Activated T-helper 2 cell treated with anti-CD3 and anti-CD28 coated beads, Interferon-gamma antibody, Interleukin-2, Interleukin-4, amounts not matched to agents 10 μg/mL and 5 μg/mL and 100 μg/mL, durations not matched to agents 14 hours and 24 hours and 36 hours (primary cell): Measurements from ENCODE around the gene A2ML1. TPM values are rescaled to one million over a fixed set of nuclear protein-coding genes. Genes with fewer than 3 reads are reported as not detected.
A peak's percentile ranks its signal among the peaks of the same experiment; 100 is the strongest.

Experiments used
- DNase-seq: peaks from one replicate; pipeline ENCODE4 v3.0.0; 2021; ENCODE audit warnings: low spot score
- H3K27ac Mint-ChIP-seq: one replicate; pipeline ENCODE4 v1.8.0; 2021; ENCODE audit warnings: mixed read lengths
- H3K27me3 Mint-ChIP-seq: one replicate; pipeline ENCODE4 v1.8.0; 2021; ENCODE audit warnings: low read depth, mixed read lengths
- H3K36me3 Mint-ChIP-seq: one replicate; pipeline ENCODE4 v1.8.0; 2021; ENCODE audit warnings: low read depth, mixed read lengths
- H3K4me1 Mint-ChIP-seq: one replicate; pipeline ENCODE4 v1.8.0; 2021; ENCODE audit warnings: low read depth, mixed read lengths
- H3K4me3 Mint-ChIP-seq: one replicate; pipeline ENCODE4 v1.8.0; 2021; ENCODE audit warnings: low read depth, mild to moderate bottlenecking, moderate library complexity, mixed read lengths
- H3K9me3 Mint-ChIP-seq: one replicate; pipeline ENCODE4 v1.8.0; 2021; ENCODE audit warnings: mixed read lengths
- intact Hi-C: fragments of 100-400 bp; cut with micrococcal nuclease; formaldehyde crosslinking; loops from one replicate; pipeline ENCODE4 v1.15.1; 2023
- total RNA-seq: library from RNA; stranded (reverse); gene quantifications from 2 replicates; pipeline ENCODE4 v1.2.3, GENCODE V29; 2022

A2ML1 gene
- total RNA-seq, 1 donor from 2014 or later = not detected

DNA sequence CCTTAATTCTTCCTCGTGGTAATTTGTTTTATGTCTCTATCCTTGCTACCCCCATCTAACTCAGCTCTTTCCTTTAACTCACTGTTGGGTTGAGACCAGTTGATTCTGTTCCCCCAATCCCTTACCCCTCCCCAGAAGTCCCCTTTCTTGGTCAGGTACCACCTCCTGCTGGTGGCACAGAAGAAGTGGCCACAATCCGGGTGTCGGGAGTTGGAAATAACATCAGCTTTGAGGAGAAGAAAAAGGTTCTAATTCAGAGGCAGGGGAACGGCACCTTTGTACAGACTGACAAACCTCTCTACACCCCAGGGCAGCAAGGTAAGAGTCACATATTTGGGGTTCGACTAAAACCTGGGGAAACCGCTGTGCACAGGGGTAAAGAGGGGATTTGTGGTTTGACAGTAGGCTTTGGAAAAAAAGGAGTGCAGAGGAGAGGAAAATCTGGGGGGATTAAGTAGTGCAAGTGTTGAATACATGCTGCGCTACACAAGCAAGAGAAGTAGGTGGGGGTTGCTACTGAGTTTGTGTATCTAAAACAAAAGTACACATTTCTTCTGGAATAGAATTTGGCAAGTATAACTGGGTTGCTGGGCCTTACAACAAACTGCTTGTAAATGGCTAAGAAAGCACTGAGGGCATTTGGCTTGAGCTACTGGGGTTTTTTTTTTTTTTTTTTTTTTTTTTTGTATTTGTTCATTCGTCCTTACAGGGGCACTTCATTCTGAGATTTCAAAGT lies 1.3 kb downstream of the A2ML1 start:
- Mint-ChIP-seq H3K27ac (no peak overlapping the region), H3K4me1 (peaks cover 5% of the 10 kb centered on the region), H3K27me3 (peaks cover 7% of the 10 kb centered on the region), H3K36me3 (no peaks in the 10 kb centered on the region), H3K4me3 (no peak overlapping the region), H3K9me3 (no peaks in the 10 kb centered on the region)
- DNase-seq = no peak
- intact Hi-C loops = no loop called here

DNA sequence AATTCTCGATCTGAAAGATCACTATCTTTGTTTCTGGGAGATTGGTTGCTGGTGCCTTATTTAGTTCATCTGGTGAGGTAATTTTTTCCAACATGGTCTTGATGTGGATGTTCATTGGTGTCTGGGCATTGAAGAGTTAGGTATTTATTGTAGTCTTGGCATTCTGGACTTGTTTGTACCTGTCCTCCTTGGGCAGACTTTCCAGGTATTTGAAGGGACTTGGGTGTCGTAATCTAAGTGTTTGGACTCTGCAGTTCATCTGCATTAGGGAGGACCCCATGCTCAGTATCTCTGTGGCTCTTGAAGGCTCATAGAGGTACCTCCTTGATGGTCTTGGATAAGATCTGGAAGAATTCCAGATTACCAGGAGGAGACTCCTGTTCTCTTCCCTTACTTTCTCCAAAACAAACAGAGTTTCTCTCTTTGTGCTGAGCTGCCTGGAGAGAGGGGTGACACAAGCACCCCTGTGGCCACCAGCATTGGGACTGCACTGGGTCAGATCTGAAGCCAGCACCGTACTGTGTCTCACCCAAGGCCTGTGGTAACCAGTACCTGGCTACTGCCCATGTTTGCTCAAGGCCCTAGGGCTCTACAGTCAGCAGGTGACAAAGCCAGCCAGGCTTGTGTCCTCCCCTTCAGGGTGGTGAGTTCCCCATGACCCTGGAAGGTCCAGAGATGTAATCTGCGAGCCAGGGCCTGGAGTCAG lies 5.3 kb downstream of the A2ML1 start:
- Mint-ChIP-seq H3K36me3 (no peaks in the 10 kb centered on the region), H3K9me3 (no peaks in the 10 kb centered on the region), H3K27ac (peak overlapping the region; percentile 34), H3K27me3 (peaks cover 7% of the 10 kb centered on the region), H3K4me1 (peaks cover 6% of the 10 kb centered on the region), H3K4me3 (no peak overlapping the region)
- no peak for DNase-seq
- intact Hi-C loops = no loop called here

DNA sequence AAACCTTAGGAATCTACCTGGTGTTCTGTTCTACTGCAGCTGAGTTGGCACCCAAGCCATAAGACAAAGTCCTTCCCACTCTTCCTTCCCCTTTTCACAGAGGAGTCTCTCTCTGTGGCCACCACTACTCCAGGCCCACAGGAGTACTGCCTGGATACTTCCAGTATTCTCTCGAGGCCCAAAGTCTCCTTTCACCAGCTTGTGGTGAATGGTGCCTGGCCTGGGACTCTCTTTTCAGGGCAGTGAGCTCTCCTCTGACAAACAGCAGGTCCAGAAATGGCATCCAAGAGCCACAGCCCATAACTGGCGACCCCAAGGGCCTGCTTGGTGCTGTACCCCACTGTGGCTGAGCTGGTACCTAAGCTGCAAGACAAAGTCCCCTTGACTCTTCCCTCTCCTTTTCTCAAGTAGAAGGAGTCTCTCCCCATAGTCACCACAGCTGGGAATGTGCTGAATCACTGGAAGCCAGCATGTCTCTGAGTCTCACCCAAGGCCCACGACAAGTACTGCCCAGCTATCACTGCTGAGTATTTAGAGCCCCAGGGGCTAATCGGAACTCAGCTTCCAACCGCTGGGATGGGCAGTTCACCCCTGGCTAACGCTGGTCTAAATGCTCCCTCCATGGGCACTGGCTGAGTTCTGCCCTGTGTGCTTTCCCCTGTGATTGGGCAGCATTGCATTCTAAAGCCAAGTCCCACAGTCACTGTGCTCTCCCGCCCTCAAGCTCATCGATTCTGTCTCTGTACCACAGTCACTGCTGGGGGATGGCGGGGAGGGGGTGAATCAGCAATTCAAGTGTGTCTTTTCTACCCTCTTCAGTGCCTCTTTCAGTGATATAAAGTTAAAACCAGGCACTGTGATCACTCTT lies 6.1 kb downstream of the A2ML1 start:
- Mint-ChIP-seq H3K27ac (no peak overlapping the region), H3K9me3 (no peaks in the 10 kb centered on the region), H3K36me3 (no peaks in the 10 kb centered on the region), H3K4me3 (no peak overlapping the region), H3K27me3 (peaks cover 7% of the 10 kb centered on the region), H3K4me1 (peaks cover 6% of the 10 kb centered on the region)
- intact Hi-C loops = no loop called here
- DNase-seq = no peak

- H3K9me3 Mint-ChIP-seq = no peaks in the 10 kb centered on the region
- H3K27me3 Mint-ChIP-seq = peaks cover 9% of the 10 kb centered on the region
- intact Hi-C loops = no loop called here
- H3K4me3 Mint-ChIP-seq = no peak overlapping the region
- H3K4me1 Mint-ChIP-seq = peaks cover 6% of the 10 kb centered on the region
- H3K27ac Mint-ChIP-seq = no peak overlapping the region
- DNase-seq = no peak
- H3K36me3 Mint-ChIP-seq = no peaks in the 10 kb centered on the region
These were observed 6.7 kb downstream of the A2ML1 start for GRCh38 chr12:8829125-8829518.

DNA sequence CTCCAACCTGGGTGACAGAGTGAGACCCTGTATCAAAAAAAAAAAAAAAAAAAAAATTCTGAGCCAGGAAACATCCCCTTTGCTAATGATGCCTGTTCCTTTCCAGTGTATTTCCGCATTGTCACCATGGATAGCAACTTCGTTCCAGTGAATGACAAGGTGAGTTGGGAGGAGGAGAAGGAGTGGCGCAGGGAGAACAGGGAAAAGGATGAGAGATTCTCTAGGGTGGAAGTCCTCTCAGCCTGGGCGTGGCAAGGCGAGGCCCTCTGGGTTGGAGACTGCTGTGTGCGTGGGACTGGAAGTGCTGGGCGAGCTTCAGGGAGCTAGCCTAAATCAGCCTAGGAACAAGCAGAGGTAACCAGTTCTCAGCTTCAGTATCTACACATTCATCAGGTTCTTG lies 7.2 kb downstream of the A2ML1 start:
- H3K36me3 Mint-ChIP-seq = no peaks in the 10 kb centered on the region
- DNase-seq = no peak
- intact Hi-C loops = no loop called here
- no peak overlapping the region for H3K27ac Mint-ChIP-seq
- peaks cover 6% of the 10 kb centered on the region for H3K4me1 Mint-ChIP-seq
- H3K9me3 Mint-ChIP-seq = no peaks in the 10 kb centered on the region
- no peak overlapping the region for H3K4me3 Mint-ChIP-seq
- peaks cover 9% of the 10 kb centered on the region for H3K27me3 Mint-ChIP-seq

DNA sequence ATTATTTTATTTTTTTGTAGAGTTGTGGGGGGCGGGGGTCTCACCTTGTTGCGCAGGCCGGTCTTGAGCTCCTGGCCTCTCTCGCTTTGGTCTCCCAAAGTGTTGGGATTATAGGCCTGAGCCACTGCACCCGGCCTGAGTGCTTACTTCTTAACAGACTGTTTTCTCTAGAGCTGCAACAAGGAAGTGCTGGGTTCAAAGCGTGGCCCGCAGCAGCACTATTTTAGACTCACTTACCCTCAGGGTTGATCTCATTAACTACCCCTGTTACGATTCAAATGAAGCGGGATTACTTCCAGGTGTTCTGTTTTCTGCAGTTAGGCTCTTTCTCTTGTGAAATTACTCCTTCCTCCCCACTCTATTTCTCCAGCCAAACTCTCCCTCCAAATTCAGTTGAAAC lies 8.7 kb downstream of the A2ML1 start:
- Mint-ChIP-seq H3K4me1 (peaks cover 6% of the 10 kb centered on the region), H3K9me3 (no peaks in the 10 kb centered on the region), H3K27me3 (peaks cover 10% of the 10 kb centered on the region), H3K27ac (no peak overlapping the region), H3K36me3 (no peaks in the 10 kb centered on the region), H3K4me3 (no peak overlapping the region)
- intact Hi-C loops = no loop called here
- no peak for DNase-seq

DNA sequence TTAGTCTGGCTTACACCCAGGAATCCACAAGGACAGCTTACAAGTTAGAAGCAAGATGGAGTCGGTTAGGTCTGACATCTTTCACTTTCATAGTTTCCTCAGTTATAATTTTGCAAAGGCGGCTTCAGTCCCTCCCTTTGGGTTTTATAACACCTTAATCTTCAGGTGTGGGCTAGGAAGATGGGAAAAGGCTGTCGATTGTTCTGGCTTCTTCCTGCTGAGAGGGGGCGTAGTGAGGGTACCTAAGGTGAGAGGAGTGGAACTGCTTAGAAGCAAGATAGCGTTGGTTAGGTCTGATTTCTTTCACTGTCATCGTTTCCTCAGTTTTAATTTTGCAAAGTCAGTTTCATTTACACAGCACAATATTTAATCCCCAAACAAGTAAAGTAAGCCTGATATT lies 10.1 kb downstream of the A2ML1 start:
- H3K36me3 Mint-ChIP-seq = no peaks in the 10 kb centered on the region
- no peak for DNase-seq
- no peak overlapping the region for H3K4me3 Mint-ChIP-seq
- H3K4me1 Mint-ChIP-seq = peaks cover 3% of the 10 kb centered on the region
- H3K27me3 Mint-ChIP-seq = peaks cover 8% of the 10 kb centered on the region
- no peak overlapping the region for H3K27ac Mint-ChIP-seq
- no peaks in the 10 kb centered on the region for H3K9me3 Mint-ChIP-seq
- intact Hi-C loops = no loop called here

DNA sequence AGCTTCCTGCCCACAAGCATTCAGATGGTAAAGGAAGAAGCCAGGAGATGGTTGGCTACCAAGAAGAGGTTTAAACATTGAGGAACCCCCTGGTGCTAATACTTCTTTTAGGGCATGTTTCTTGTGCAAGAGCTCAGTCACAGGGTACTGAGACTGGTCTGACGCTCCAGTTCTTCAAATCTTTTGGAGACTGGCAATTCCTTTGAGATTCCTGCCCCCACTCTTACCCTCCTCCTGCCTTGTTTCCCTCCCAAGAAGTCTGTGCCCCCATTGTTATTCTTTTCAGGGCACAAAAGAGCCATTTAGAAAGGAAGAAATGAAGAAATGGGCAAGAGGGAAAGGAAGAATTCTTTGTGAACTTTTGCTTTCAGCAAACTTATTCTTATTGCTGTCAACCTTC lies 11.8 kb downstream of the A2ML1 start:
- no peak overlapping the region for H3K27ac Mint-ChIP-seq
- H3K27me3 Mint-ChIP-seq = peaks cover 10% of the 10 kb centered on the region
- intact Hi-C loops = no loop called here
- no peak for DNase-seq
- no peaks in the 10 kb centered on the region for H3K4me1 Mint-ChIP-seq
- no peaks in the 10 kb centered on the region for H3K9me3 Mint-ChIP-seq
- H3K4me3 Mint-ChIP-seq = no peak overlapping the region
- no peaks in the 10 kb centered on the region for H3K36me3 Mint-ChIP-seq

- Mint-ChIP-seq H3K27me3 (peaks cover 10% of the 10 kb centered on the region), H3K4me3 (no peak overlapping the region), H3K36me3 (no peaks in the 10 kb centered on the region), H3K27ac (no peak overlapping the region), H3K9me3 (no peaks in the 10 kb centered on the region), H3K4me1 (no peaks in the 10 kb centered on the region)
- DNase-seq = no peak
- intact Hi-C loops = no loop called here
These were observed 14.9 kb downstream of the A2ML1 start for GRCh38 chr12:8837291-8837690.

DNA sequence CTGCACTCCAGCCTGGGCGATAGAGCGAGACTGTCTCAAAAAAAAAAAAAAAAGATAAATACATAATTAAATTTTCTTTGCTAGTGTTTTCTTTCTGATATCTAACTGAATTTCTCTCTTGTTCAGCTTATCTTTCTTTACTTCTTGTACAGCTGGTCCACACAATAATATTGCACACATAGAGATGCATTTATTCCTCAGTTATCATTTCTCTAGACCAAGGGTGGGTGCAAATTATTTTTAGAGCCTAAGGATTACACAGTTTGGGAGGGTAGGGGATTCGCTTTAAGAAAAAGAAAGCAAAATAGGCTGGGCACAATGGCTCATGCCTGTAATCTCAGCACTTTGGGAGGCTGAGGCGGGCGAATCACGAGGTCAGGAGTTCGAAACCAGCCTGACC lies 17.9 kb downstream of the A2ML1 start:
- intact Hi-C loops = no loop called here
- H3K4me3 Mint-ChIP-seq = no peak overlapping the region
- H3K4me1 Mint-ChIP-seq = no peaks in the 10 kb centered on the region
- H3K36me3 Mint-ChIP-seq = no peaks in the 10 kb centered on the region
- H3K27me3 Mint-ChIP-seq = peaks cover 2% of the 10 kb centered on the region
- H3K27ac Mint-ChIP-seq = no peak overlapping the region
- no peaks in the 10 kb centered on the region for H3K9me3 Mint-ChIP-seq
- DNase-seq = no peak

DNA sequence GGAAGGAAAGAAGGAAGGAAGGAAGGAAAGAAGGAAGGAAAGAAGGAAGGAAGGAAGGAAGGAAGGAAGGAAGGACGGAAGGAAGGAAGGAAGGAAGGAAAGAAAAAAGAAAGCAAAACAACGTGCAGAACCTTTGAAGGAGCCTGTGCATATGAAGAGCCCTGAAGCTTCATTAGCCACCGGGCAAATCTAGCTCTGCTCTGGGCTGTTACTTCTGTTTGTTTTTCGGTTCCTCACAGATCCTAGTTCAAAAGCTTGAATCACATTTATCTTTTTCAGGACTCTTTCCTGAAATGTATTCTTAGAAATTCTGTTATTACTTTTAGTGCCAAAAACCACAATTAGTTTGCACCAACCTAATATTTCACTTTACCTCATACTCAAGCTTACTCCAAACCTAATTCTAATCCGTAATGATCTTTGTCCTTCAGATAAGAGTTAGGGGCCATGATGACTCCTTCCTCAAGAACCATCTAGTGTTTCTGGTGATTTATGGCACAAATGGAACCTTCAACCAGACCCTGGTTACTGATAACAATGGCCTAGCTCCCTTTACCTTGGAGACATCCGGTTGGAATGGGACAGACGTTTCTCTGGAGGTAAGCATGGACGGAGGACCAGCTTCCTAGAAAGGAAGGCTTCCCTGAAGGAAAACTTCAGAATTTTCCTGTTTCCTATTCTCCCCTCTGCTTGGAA lies 18.7 kb downstream of the A2ML1 start:
- Mint-ChIP-seq H3K36me3 (no peaks in the 10 kb centered on the region), H3K4me3 (no peak overlapping the region), H3K27me3 (peaks cover 2% of the 10 kb centered on the region), H3K4me1 (no peaks in the 10 kb centered on the region), H3K27ac (no peak overlapping the region), H3K9me3 (no peaks in the 10 kb centered on the region)
- intact Hi-C loops = no loop called here
- no peak for DNase-seq

DNA sequence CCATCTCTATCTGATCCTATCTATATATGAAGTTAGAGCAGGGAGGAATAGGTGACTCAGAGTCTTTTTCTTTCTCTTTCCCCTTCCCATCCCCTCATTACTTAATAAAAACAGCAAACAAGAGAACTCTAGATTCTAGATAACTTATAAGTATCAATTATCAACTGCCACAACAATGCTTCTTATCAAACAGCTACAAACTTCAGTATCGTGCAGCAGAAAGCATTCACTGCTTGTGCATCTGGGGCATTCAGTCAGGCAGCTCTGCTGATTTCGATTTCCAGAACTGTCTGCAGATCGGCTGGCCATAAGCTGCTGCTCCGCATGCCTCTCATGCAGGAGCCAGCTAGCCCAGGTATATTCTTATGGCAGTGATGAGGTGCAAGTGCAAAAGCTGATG lies 19.4 kb downstream of the A2ML1 start:
- no peak for DNase-seq
- H3K27ac Mint-ChIP-seq = no peak overlapping the region
- intact Hi-C loops = no loop called here

More for the DNA sequence above, 19.4 kb downstream of the A2ML1 start:
- no peaks in the 10 kb centered on the region for H3K36me3 Mint-ChIP-seq
- peaks cover 2% of the 10 kb centered on the region for H3K27me3 Mint-ChIP-seq
- no peaks in the 10 kb centered on the region for H3K4me1 Mint-ChIP-seq
- H3K9me3 Mint-ChIP-seq = no peaks in the 10 kb centered on the region
- no peak overlapping the region for H3K4me3 Mint-ChIP-seq
